Vagina (tissue), 2 donors: Measurements from ENCODE around the gene NLGN1.

ENCODE experiments used
- POLR2A ChIP-seq, 2 donors: fragments of 450-650 bp; IDR thresholded peaks; one replicate each; pipeline ENCODE4 v1.6.1; 2017; ENCODE audit warnings: antibody characterized with exemption in 2 of 2, mild to moderate bottlenecking in 2 of 2, moderate library complexity in 2 of 2
- POLR2AphosphoS5 ChIP-seq, 2 donors: sonication (generic); formaldehyde crosslinking; IDR thresholded peaks; one replicate each; pipeline ENCODE4 v1.9.0; 2017; ENCODE audit warnings: antibody characterized with exemption in 2 of 2, mild to moderate bottlenecking in 2 of 2, low read depth in 1 of 2; ENCODE audit not compliant: insufficient read depth in 1 of 2
- TF ChIP-seq, protein P1 (sequence below), 3 experiments: fragments of 450-650 bp in 2 of 3; fragments of 200-600 bp in 1 of 3; sonication (generic) in 1 of 3; IDR thresholded peaks; one replicate each; pipeline ENCODE4 v1.5.1; 2017 to 2019; ENCODE audit warnings: antibody characterized with exemption in 3 of 3, mild to moderate bottlenecking in 2 of 3, moderate library complexity in 2 of 3

DNA sequence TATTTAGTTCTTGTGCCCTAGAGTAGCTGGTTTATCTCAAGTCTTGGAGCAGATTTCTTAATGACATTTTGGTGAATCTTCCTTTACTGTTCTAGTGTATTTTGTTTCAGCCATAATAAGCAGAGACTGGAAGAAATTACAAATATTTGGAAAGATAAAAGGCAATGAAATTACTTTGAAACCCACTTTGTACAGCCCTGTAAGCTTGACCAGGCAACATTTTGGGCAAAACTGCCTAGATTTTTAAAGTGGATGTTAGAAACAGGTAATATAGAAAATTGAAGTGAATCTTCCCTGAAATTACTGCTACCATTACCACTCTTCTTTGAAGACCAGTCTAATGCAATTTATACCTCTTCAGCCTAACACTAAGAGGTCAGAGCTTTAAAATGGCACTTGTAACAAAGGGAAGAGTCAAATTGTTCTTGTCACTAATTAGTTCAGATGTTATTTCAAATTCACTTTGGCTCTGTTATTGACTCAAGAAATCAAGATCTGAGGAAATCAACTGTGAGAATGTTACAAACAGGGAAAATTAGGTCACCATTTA, 589.4 kb downstream of the NLGN1 start:
- TF ChIP-seq, protein P1, sequence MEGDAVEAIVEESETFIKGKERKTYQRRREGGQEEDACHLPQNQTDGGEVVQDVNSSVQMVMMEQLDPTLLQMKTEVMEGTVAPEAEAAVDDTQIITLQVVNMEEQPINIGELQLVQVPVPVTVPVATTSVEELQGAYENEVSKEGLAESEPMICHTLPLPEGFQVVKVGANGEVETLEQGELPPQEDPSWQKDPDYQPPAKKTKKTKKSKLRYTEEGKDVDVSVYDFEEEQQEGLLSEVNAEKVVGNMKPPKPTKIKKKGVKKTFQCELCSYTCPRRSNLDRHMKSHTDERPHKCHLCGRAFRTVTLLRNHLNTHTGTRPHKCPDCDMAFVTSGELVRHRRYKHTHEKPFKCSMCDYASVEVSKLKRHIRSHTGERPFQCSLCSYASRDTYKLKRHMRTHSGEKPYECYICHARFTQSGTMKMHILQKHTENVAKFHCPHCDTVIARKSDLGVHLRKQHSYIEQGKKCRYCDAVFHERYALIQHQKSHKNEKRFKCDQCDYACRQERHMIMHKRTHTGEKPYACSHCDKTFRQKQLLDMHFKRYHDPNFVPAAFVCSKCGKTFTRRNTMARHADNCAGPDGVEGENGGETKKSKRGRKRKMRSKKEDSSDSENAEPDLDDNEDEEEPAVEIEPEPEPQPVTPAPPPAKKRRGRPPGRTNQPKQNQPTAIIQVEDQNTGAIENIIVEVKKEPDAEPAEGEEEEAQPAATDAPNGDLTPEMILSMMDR (IDR thresholded peaks at IDR 0.05) = no peak
- TF ChIP-seq POLR2A (IDR thresholded peaks at IDR 0.05) (no peak), POLR2AphosphoS5 (IDR thresholded peaks at IDR 0.05; ENCODE audit: insufficient read depth in 1 of 2, low read depth in 1 of 2) (no peak)
